Activated naive CD4-positive, alpha-beta T cell treated with anti-CD3 and anti-CD28 coated beads, Interleukin-2, amount 50 U/mL, for 16 hours (primary cell): ENCODE results near the gene C2CD5.
"Not testable (repeated sequence)": the region's sequence is repeated elsewhere in the genome, so short reads cannot be mapped to it uniquely, and the experiment has no call there.

Experiments
- DNase-seq: peaks from one replicate; pipeline ENCODE4 v3.0.0-alpha.2; 2020

Gene C2CD5

GRCh38 chr12:22535038-22535437 lies 9.3 kb downstream of the C2CD5 start:
- DNase-seq = no peak

DNA sequence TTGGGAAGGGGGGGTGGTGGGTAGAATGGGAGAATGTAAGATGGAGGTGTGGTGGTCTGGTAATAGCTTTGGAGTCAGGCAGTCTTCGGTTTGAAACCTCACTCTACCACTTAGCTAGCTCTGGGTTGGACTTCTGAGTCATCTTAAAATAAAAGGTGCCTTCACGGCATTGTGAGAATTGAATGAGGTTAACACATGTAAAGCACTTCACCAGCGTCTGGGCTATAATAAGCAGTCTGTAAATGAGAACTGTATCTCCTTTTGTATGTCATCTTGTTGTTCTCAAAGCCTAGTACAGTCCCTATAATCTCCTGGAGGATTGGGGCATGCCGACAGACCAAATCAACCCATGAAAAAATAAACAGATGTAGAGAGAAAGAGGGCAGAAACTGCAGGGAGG lies 11.2 kb downstream of the C2CD5 start:
- DNase-seq = no peak

DNA sequence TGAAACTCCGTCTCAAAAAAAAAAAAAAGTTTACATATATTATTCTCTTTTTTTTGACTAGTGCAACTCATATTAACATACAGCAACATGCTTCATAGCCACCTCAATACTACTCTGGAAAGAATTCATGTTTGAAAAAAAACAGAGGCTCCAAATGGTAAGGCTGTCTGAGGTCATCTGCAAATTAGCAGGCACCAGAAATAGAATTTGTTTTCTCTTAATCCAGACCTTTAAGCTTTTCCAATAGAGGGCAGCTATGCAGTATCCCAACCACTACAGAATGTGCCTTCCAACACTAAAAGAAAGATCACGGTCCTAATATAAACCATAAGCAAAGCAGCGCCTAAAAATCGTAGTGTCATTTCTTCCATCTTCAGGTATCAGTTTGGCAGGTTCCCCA lies 12.0 kb downstream of the C2CD5 start:
- no peak for DNase-seq

GRCh38 chr12:22531205-22531604 lies 13.1 kb downstream of the C2CD5 start:
- DNase-seq = no peak

DNA sequence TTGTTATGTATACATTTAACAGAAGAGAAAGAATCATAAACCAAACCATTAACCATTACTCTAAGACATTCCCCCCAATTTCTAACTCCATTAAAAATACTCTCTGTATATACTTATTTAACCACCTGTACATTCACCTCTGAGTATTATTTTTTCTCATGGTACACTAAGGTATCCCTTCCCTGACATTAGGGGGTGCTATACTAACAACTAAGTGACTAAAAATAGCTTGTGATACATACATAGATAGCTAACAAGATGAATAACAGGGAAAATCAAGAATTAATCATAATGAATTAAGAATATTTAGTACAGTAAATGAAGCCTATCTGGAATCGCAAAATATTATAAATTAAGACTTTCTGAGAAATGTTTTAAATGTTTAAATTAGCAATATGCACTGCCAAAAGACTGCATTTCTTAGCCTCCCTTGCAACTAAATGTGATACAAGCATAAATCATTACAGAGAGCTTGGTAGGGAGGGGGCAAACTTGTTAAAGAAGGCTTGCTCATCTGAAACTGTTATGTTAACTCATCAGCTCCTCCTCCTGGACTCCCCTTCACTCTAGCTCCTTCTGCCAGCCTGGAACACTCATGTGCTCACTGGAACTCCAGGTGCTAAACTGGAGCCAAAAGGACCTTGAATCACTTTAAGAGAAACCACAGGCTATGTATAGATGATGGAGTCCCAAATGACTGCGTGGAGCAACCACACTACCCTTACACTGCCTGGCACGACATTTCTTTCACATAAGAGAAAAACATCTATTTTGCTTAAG lies 14.9 kb downstream of the C2CD5 start:
- no peak for DNase-seq

GRCh38 chr12:22527999-22528398 lies 16.3 kb downstream of the C2CD5 start:
- no peak for DNase-seq

- DNase-seq = no peak
These were observed 17.5 kb downstream of the C2CD5 start for GRCh38 chr12:22526836-22527235.

DNA sequence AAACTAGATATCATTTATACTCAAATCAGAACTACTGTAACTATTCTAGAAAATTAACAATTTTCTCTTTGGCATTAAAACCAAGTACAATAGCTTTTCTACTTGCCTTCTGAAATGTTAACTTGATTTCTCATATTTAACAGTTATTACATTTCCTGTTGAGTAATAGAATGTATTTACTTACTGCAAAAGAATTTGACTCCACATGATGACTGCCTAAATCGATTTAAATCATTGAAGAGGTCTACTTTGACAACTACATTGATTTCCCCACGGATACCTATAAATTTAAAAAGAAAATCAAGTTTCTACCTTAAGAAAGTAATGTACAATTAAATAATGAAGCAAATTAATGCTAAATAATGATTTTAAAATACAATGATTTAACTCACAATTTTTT lies 18.9 kb downstream of the C2CD5 start:
- no peak for DNase-seq

GRCh38 chr12:22518998-22519397 lies 25.3 kb downstream of the C2CD5 start:
- DNase-seq = no peak

GRCh38 chr12:22518060-22518719 lies 26.2 kb downstream of the C2CD5 start:
- no peak for DNase-seq

- DNase-seq = no peak
These were observed 29.5 kb downstream of the C2CD5 start for GRCh38 chr12:22514875-22515274.

- DNase-seq = no peak
These were observed 38.5 kb downstream of the C2CD5 start for GRCh38 chr12:22505826-22506225.

DNA sequence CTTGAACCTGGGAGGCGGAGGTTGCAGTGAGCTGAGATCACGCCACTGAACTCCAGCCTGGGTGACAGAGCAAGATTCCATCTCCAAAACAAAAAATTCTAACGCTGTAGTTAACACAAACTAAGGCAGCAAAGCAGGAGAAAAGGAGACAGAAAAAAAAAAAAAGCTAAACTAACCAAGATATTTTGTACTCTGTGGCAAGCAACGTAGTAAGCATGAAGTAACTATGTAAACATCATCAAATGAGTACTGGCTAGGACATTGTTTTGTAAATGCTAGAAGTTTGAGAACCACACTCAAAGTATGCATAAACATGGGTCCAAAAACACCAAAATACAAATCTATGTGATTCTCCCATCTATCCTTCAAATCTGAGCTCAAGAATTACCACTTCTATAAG lies 44.2 kb downstream of the C2CD5 start:
- DNase-seq = no peak

DNA sequence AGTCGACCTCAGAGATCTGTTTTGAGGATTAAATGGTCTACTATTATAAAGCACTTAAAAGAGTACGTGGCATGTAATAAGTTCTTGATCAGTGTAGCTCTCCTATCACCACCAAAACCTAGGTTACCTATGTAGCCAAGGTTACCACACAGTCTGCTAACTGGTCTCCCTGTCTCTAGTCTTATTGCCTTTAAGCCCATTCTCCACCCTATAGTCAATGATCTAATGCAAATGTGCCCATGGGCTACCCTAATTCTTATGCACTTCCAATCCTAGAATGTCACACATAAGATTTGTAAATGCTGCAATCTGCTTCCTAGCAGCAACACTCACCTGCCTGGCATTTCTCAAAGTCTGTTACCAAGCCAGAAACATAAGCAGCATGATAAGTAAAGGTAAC lies 44.9 kb downstream of the C2CD5 start:
- no peak for DNase-seq

DNA sequence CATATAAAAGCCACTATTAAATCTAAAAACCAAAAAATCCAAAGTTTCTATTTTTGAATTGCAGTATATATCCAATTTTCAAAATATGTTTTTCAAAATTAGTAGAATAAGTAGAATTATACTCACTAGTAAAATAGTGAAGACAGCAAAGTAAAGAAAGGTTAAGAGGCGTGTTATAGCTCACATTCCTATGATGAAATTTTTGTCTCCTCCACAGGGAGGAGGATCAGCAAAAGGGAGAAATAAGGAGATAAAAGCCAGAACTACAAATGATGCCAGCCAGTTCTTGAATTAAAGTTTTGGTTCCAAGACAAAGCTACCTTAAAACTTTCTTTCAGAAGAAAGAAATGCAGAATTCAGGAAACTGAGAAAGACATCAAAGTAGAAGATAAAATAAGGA lies 50.0 kb downstream of the C2CD5 start:
- DNase-seq = no peak

DNA sequence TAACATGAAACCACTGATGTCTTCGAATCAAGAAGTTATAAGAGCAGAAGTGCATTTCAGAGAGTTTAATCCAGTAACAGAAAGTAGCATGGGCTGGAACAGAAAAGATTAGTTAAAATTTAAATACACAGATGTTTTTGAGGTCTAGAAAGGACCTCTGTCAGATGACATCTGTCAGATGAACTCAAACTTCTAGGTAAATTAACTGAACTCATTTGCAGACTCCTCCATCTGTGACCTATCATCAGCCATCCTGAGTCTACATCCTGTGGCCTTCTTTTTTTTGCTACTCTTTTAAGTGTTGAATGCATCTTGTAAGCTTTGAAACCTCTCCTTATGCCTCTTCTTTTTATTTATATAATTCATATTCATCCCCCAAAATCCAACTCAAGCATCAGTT lies 53.3 kb downstream of the C2CD5 start:
- no peak for DNase-seq

DNA sequence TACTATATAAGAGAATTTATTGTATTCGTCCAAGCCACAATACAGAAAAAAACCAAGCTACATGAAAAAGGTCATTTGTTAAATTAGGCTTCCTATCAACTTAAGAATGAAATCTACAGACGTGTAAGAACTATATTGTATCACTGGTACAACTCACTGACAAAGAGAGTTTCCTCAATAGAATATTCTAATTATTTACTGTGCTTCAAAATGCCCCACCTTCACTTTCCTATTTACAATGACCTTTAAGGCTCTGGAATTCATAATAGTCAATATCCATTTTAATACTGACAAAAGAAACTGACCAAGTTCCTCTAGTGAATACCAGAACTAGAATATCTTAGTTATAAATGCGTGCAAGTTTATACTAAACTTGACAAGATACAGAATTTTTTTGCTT lies 55.9 kb downstream of the C2CD5 start:
- no peak for DNase-seq

- not testable (repeated sequence) for DNase-seq
These were observed 56.7 kb downstream of the C2CD5 start for GRCh38 chr12:22487683-22488082.

DNA sequence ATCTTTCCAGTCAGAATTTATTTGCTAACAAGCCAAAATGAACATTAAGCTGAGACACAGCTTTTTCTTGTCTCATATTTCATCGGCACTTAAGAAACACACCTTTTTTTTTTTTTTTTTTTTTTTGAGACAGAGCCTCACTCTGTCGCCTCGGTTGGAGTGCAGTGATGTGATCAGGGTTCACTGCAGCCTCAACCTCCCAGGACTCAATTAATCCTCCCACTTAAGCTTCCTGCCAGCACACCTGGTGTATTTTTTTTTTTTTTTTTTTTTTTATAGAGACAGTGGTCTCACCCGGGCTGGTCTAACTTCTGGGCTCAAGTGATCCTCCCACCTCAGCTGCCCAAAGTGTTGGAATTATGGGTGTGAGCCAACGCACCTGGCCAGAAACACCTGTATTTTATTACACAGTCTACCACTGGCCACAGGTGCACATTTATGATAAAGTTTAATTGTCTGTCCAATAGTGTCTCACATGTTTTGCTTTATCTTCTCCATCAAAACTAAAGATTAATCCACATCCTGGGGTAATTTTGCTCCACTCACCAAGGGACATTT lies 62.7 kb downstream of the C2CD5 start:
- no peak for DNase-seq

- not testable (repeated sequence) for DNase-seq
These were observed 63.5 kb downstream of the C2CD5 start for GRCh38 chr12:22480814-22481213.

DNA sequence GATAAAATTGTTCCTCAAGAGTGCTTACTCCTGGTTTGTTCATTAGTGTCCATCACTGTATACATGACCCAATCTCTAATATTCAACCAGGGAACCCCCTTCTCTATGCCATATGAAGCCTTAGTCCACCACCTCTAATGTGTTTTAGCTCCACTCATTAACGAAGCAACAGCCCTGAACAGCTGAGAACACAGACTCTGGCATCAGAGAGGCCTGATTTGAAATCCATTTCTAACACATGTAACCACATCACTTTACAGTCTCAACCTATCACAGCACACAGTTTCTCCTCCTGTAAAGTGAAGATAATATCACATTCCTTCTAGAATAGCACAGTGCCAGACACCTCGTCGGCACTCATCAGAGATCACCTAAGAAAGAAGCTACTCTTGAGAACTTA lies 64.3 kb downstream of the C2CD5 start:
- no peak for DNase-seq

DNA sequence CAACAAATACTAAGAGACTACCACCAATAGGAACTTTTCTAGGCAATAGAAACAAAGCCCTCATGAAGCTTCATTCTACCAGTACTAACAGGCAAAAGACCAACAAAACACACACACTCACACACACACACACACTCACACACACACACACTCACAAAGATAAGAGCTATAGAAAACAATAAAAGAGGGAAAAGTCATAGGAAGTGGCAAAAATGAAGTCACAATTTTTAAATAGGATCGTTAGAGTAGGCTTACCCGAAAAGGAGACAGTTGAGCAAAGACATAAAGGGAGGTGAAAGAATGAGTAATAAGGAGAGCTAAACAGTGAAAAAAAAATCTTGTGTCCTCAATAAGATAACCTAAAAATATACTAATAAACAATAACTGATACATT lies 66.5 kb downstream of the C2CD5 start:
- no peak for DNase-seq

GRCh38 chr12:22477166-22477893 lies 67.0 kb downstream of the C2CD5 start:
- no peak for DNase-seq

DNA sequence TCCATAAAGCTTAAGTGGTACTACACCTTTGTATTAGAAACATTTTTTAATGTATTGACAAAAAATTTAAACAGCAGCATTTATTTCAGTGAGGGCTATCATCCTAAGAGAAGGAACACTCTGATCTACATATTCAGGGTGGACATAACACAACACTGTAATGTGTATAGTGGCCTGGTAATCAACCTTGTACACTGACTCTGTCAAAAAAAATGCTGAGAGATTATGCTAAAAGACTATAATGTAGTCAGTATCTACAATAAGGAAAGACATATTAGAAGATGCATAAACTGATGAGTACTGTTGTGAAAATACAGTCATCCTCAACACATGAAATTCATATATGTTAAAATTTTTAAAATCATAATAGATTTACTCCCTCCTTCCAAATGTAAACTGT lies 68.2 kb downstream of the C2CD5 start:
- no peak for DNase-seq
